Activated CD4-positive, CD25-positive, alpha-beta regulatory T cell treated with anti-CD3 and anti-CD28 coated beads, Interleukin-2, amount 50 U/mL, for 16 hours (primary cell): ENCODE measurements around the gene SSBP3.

Experiments used
- DNase-seq: peaks from one replicate; pipeline ENCODE4 v3.0.0-alpha.2; 2020; ENCODE audit warnings: low read depth, low spot score

SSBP3 gene

DNA sequence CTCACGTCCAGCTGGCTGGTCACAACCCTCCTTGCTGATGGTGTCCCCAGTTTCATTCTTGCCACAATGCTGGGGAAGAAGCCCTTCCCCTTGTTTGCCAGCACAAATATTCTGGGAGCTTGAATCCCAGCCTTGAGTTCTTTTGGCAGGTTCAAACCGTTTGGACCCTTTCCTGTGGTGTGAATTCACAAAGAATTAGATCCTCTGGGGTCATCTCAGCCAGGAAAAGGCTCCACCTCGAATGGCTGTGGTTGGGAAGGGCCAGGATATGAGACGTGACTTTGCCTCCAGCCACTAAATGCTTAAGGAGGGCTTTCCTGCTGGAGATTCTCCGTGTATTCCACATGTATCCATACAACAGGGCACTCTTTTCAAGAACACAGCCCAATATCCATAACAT lies 139.3 kb downstream of the SSBP3 start:
- no peak for DNase-seq

GRCh38 chr1:54266195-54266594 lies 140.0 kb downstream of the SSBP3 start:
- DNase-seq, result no peak

DNA sequence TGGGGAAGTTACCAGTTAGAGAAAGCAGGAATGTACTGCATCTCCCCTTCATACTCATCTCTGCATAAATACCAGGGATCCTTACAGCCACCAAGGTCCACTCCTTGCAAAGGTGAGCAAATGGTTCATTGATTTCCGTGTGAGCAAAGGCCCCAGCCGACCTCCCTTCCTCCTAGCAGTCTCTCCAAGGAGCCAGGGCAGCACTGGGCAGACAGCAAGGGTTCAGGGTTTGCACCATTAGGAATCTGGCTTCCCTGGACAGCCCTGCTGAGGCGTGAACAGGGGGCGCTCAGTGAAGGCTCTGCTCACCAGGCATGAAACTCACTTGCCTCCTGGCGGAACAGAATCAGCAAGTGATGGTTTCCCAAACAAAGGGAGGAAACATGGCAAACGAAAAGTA lies 140.5 kb downstream of the SSBP3 start:
- DNase-seq, result no peak

GRCh38 chr1:54265126-54265525 lies 141.1 kb downstream of the SSBP3 start:
- DNase-seq, result no peak

- no peak for DNase-seq
Observed at GRCh38 chr1:54263601-54264226, 142.5 kb downstream of the SSBP3 start.

GRCh38 chr1:54262244-54262643 lies 143.9 kb downstream of the SSBP3 start:
- no peak for DNase-seq

- DNase-seq, result no peak
Observed at GRCh38 chr1:54260810-54261209, 145.4 kb downstream of the SSBP3 start.

- DNase-seq, result no peak
Observed at GRCh38 chr1:54259546-54260140, 146.6 kb downstream of the SSBP3 start.

- no peak for DNase-seq
Observed at GRCh38 chr1:54257876-54258275, 148.3 kb downstream of the SSBP3 start.

DNA sequence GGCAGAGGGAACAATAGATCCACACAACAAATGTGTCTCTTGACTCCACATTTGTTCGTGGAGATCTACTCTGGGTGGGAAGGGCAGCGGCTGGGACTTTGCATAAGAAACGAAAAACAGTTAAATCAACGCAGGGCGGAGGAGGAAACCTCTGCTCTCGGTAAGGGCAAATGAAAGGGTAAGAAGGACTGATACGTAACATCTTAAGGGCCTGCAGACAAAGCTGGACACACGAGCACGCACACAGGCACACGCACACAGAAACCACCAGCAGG lies 148.9 kb downstream of the SSBP3 start:
- no peak for DNase-seq

- DNase-seq, result no peak
Observed at GRCh38 chr1:54256522-54257345, 149.5 kb downstream of the SSBP3 start.

DNA sequence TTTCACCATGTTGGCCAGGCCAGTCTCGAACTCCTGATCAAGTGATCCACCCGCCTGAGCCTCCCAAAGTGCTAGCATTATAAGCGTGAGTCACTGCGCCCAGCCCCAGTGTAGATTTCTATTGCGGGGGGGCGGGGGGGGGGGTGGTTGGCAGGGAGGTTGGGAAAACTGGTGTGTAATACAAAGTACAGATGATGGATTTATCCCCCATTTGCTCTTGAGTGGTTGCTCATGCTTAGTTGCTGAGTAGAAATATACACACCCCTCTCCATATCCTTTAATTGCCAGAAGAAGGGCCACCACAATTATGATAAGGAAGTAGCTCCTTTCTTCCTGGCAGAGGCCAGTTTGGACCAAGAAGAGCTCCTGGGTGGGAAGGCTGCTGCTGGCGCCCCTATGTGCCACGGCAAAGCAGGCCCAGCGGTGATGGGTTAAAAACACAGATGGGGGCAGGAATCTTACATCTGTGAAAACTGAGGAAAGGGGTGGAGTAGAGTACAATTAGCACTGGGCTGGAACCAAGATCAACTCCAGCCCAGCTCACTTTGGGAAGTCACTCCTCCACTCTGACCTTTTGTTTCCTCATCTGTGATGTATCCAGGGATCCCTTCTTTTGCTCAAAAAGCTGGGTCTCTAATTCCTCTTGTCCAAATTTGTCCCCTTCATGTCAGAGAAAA lies 151.0 kb downstream of the SSBP3 start:
- DNase-seq, result no peak

- DNase-seq, result no peak
Observed at GRCh38 chr1:54254055-54254454, 152.1 kb downstream of the SSBP3 start.

DNA sequence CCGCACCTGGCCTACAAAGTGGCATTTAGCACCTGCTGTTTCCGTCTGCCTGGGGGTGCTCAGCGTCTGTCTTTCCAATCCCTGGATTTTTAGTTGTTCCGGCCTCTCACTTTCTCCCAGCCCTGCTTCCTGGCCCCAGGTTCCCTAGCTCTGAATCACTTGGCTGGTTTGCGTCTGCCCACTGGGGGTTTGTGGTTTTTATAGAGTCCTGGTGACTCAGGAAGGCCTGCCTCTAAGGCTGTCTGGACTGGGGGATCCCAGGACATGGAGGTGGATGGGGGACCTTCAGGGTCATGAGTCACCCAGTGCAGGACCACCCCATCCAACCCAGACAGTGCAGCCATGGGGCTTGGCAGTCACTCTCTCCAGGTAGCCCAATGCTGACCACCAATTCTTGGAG lies 152.7 kb downstream of the SSBP3 start:
- DNase-seq, result no peak

DNA sequence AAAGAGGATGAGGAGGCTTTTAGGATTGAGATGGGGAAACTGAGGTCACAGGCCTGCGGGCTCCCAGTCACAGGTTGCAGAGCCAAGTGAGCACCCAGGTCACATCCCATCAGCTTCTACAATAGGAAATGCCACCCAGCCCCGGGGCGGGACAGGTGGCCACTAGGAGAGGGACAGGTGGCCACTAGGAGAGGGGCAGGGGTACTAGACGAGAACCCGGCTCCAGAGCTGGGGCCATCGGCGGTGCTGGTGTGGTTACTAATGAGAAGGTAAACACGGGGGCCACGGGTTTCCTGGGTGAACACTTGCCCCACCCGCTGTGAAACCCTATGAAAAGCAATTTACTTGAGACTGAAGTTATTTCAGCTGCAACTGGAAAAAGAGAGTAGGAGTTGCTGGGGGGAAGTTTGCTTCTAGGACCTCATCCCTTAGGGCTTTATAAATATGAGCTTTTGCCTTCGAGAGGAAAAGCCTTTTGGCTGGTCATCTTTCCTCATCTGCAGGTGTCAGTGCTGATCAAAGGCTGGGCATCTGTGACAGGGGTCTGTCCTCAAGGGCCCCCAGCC lies 153.7 kb downstream of the SSBP3 start:
- DNase-seq, result no peak

DNA sequence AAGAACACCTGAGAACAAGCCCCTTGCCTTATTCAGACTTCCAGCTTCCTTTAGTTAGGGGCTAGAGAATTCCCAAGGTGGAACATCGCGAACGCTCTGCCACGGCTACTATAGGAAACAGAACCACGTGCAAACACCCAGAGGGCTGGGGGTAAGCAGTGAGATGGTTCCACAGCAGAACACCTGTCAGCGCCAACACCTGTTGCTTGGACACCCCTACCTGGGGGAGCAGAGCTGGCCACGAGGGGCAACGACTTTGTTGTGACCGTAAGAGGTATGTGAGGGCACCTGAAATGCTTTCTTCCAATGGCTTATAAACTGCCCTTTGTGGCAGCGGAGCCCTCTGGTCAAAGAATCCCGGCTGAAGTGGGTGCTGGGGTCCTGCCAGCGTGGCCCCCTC lies 155.5 kb downstream of the SSBP3 start:
- no peak for DNase-seq

GRCh38 chr1:54249819-54250435 lies 156.3 kb downstream of the SSBP3 start:
- no peak for DNase-seq

DNA sequence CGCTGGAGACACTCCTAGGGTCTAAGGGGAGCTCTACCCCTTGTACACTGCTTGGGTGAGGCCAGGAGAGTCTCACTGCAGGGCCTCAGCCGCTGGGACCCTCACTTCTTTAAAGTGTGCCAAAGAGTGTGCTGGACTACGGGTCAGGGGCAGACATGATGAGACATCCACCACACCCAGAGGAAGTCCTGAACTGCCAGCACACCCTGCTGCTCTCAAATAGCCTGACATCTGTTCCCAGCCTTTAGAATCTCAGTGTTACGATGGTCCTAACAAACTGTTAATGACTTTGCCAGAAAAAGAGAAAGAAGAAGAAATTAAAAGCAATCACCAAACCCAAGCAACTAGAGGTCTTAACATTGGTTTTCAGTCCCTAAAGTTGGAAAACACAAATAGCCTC lies 157.2 kb downstream of the SSBP3 start:
- DNase-seq, result no peak

DNA sequence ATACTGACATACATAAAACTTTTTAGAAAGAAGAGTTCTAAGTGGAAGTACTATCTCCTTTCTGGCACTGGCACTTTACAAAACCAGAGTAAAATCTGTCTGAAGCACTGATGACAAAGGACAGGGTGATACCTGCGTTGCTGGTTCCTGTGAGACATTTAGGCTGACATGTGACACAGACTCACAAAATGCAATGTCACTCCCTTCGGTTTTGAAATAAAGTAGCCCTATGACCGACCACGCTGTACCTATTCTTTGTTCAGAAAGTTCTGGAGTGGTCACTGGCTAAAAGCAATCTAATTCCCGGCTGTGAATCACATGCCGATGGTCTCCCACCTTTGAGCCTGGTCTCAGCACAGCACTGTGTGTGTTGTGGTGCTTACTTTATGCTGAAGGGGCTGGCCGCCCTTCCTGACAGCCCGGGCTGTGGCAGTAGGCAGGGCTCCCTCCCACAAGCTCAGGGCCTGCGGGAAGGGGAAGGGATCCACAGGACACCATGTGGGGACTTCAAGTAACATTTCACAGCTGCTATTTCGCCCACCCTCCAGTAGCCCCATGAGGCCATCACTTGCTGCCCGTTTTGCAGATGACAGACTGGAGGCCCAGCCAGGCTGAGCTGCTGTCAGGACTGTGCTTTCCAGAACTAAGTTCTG lies 158.2 kb downstream of the SSBP3 start:
- no peak for DNase-seq

GRCh38 chr1:54246116-54246721 lies 160.0 kb downstream of the SSBP3 start:
- DNase-seq, result no peak

DNA sequence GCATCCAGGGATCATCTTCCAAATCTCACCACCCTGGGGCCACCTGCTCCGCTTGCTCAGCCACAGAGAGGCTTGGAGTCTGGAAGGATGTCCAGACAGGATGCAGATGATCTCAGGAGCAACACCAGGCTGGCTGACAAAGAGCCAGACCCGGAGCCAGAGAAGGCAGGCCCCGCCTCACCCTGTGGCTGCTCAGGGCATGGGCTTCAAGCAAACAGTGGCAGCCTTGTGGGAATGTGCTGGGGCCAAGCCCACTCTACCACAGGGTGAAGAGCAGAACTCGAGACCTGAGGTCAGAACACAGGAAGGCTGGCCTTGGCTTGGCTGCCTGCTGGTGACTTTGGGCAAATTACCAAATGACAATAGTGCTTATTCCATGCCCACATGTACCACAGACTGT lies 160.7 kb downstream of the SSBP3 start:
- no peak for DNase-seq
